Muscle of leg (tissue), 11 donors: ENCODE results near the gene C16orf82. TPM values are rescaled to one million over a fixed set of nuclear protein-coding genes. Genes with fewer than 3 reads are reported as not detected.

Source experiments
- DNase-seq: peaks from one replicate; pipeline ENCODE4 v3.0.0; 2013
- H3K27ac ChIP-seq: one replicate; pipeline ENCODE4 v1.5.1; 2013; ENCODE audit warnings: mild to moderate bottlenecking, low read length, control low read depth
- H3K27me3 ChIP-seq: one replicate; pipeline ENCODE4 v1.6.1; 2013; ENCODE audit warnings: low read length; ENCODE audit not compliant: control insufficient read depth, insufficient read depth
- H3K36me3 ChIP-seq: one replicate; pipeline ENCODE4 v1.6.1; 2013; ENCODE audit warnings: low read length; ENCODE audit not compliant: control insufficient read depth, insufficient read depth
- H3K4me1 ChIP-seq: one replicate; pipeline ENCODE4 v1.6.1; 2013; ENCODE audit warnings: low read length; ENCODE audit not compliant: control insufficient read depth, insufficient read depth
- H3K4me3 ChIP-seq: one replicate; pipeline ENCODE4 v1.5.1; 2013; ENCODE audit warnings: low read length, control low read depth
- H3K9me3 ChIP-seq: replicated peaks from 2 replicates; pipeline ENCODE4 v1.6.1; 2013; ENCODE audit warnings: low read depth, low read length; ENCODE audit not compliant: control insufficient read depth
- WGBS: methylation state at CpG from one replicate; pipeline ENCODE4 v1.1.5; 2013; ENCODE audit warnings: missing lambda C conversion rate; ENCODE audit not compliant: insufficient coverage; 5-methylcytosine and 5-hydroxymethylcytosine counted together
- polyA plus RNA-seq, 8 donors: library from polyadenylated mRNA; unstranded; fragments of 120-200 nt; gene quantifications; one replicate each; pipeline versions ENCODE4 v1.2.1 to v1.2.3, GENCODE V29; 2013; ENCODE audit warnings: inconsistent platforms in 1 of 8, low replicate concordance in 1 of 8; ENCODE audit not compliant: insufficient read length in 8 of 8, insufficient read depth in 1 of 8
- total RNA-seq: library from RNA; stranded (reverse); fragments of 120-200 nt; gene quantifications from one replicate; pipeline ENCODE4 v1.2.4, GENCODE V29; 2013

C16orf82 gene
- total and polyA plus RNA-seq, 9 donors, result 0.10 TPM; not detected in 8

DNA sequence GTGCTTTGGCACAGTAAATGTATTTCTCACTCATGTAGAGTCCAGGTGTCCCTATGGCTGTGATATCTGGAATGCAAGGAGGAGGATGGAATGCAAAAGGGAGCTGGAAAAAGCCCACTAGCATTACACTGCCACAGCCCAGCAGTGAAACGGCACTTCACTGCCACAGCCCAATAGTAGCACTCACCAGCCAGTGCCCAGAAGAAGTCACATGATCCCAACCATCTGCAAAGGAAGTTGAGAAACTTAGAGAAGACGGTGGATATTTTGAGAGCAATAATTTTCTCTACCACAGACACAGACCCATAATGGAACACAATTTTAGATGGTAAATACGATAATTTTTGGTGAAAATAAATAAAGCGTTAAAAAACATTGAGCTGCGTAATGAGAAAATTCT lies 51.8 kb downstream of the C16orf82 start:
- H3K9me3 ChIP-seq, result no peaks in the 10 kb centered on the region
- no peak overlapping the region for H3K27ac ChIP-seq
- no peak overlapping the region for H3K4me3 ChIP-seq
- H3K27me3 ChIP-seq, result peaks cover 2% of the 10 kb centered on the region
- no peaks in the 10 kb centered on the region for H3K36me3 ChIP-seq
- no peak for DNase-seq
- WGBS, result no CpG with 5 or more reads among the region's 5 CpGs
- no peaks in the 10 kb centered on the region for H3K4me1 ChIP-seq

Other genes with a start within 250 kb of the C16orf82 start
- 5.4 TPM for gene KDM8, start 136.6 kb downstream of the C16orf82 start, total RNA-seq
- 1 to 10 TPM; 4.1 to 7.8 (median 5.5) TPM for gene KDM8, start 136.6 kb downstream of the C16orf82 start, polyA plus RNA-seq
- 48.3 TPM for gene NSMCE1, start 201.8 kb downstream of the C16orf82 start, total RNA-seq
- 10 to 100 TPM; 47.6 to 60.0 (median 53.4) TPM for gene NSMCE1, start 201.8 kb downstream of the C16orf82 start, polyA plus RNA-seq
- gene IL4R, start 247.0 kb downstream of the C16orf82 start, total RNA-seq, result 10.6 TPM
- 10 to 100 TPM in 7 of 8 donors, 1 to 10 TPM in 1; 9.8 to 16.4 (median 14.9) TPM for gene IL4R, start 247.0 kb downstream of the C16orf82 start, polyA plus RNA-seq